Hippocampal formation (tissue), 2 donors: ENCODE measurements around the gene MYL7.

ENCODE experiments used
- DNase-seq, 2 donors: peaks; one replicate each; lab custom pipeline; 2025; lab: John Stamatoyannopoulos, UW

MYL7 gene

DNA sequence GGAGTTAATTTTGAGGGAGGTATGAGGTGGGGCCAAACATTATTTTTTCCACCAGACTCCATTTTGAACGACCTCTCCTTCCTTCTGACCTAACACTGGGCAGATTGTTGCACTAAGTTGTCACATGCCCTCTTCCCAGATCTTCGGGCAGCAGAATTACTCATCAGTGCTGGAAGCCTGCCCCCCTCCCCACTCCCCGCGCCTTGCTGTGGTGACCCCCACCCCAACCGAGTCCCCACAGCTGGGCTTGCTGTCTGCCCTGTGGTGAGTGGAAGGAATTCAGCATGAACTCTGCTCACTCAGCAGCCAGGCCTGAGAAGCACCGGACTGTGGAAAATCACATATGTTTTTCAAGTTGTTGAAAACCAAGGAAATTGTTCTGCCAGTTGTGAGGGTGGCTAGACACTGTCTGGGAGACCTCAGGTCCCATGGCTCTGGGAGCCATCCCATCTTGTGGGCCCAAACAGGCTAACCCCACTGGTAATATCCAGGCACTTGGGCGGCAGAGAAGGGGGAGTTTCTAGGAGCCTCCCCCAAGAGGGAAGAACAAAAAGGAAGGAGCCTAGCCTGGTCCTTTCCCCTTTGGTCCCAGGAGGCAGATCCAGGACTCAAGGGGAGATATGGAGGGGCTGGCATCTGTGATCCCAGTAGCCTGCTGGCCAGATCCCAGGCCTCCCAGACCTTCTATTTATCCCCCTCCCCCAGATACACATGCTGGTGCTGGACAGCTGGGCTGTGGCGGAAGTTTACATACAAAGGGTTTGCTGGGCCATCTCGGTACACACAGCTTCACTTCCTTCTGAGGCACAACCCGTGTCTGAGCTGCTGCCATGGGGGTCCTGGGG lies 40.5 kb downstream of the MYL7 start:
- DNase-seq = no peak

DNA sequence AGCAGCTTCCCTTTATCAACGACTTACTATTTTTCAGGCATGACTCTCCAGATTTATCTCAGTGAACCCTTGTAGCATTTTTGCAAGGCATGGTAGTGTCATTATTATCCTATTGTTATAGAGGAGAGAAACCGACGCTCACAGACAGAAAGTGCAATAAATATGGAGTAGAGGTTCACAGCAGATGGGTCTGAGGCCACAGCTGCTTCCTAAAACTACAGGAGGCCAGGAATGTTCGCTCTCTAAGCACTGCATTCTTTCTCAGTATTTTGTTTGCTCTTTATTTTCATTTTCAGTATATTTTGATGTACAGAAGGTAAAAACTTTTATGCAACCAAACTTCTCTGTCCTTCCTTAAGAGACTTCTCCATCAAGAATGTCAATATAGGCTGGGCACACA lies 41.5 kb downstream of the MYL7 start:
- no peak for DNase-seq

DNA sequence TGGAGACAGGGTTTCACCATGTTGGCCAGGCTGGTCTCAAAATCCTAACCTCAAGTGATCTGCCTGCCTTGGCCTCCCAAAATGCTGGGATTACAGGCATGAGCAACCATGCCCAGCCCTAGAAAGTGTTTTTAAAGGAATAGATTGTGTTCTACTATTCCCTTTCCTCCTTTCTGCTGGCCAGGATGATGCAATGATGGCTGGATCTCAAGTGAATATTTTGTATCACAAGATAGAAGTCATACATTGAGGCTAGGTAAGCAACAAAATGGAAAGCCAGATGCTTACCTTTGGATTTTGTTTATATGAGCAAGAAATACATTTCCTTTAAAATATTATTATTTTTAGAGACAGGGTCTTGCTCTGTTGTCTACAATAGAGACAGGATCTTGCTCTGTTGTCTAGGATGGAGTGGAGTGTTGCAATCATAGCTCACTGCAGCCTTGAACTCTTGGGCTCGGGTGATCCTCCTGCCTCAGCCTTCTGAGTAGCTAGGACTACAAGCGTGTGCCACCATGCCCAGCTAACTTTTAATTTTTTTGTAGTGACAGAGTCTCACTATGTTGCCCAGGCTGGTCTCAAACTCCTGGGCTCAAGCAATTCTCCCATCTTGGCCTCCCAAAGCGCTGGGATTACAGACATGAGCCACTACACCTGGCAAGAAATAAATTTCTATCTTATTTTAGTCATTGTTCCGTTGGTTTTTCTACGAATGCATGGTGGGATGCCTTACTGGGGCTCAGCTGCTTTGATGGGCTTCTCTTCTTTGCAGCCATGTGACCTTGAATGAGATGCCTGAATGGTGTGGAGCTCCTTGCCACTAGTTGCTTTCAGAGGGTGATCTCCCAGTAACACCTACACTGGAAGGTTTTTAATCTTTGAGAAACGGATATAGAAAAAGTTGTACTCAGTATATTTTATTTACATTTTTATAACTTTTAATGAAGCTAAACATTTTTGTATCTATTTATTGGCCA lies 42.8 kb downstream of the MYL7 start:
- DNase-seq = no peak

DNA sequence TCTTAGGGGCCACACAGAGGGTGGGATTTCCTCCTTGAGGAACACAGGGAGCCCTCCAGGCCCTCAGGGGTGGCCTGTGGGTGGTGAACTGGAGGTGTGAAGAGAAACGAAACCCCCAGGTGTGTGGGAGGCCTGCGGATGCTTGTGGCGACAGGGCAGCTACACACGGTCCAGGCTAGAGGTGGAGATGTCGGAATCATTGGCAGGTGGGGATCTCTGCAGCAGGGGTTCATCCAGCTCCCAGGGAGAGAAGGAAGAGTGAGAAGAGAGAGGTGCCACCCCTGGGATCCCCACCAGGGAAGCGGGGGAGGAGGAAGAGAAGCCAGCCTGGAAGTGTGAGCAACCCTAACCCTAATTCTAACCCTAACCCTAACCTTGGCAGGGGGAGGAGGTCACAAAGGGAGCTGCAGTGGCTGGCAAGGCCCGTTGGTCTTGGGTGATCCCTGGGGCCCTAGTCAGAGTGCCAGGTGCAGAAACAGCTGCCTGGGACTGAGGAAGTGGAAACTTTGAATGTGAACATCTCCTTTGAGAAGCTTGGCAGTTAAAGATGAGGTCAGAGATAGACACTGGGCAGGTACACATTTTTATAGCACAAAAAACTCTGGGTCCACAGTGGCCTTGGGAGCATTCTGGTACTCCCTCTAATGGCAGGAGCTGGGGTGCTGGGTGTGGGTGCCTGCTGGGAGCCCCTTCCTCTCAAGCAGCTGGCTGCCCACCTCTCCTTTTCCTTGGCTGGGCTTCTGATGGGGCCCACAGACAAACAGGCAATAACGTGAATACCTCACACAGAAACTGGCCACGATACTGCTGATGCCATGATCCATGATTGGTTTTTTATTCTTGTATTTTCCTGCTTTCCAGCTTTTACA lies 43.8 kb downstream of the MYL7 start:
- no peak for DNase-seq

DNA sequence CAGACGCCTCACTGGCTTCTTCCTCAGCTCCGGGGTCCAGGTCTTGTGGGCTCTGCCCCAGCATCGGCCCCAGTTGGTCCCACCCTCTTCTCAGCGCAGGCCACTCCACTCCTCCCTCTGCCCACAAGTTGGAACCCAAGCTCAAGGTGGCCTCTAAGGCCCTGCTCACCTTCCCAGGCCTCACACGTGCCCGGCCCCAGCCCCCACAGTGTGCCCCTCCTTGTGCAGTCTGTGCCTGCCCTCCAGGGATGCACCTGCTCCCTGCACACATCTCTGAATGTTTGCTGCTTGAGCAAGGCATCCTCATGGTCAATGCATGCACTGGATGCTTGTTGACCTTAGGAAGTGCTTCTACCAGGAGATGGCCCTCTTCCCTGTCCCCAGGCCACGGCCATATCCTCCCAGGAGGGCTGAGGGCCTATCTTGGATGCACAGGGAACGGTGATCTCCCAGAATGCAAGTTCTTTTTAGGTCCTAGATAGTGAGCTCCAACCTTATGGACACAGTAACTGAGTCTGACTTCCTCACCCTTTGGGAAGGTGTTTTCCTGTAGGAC lies 44.7 kb downstream of the MYL7 start:
- no peak for DNase-seq

DNA sequence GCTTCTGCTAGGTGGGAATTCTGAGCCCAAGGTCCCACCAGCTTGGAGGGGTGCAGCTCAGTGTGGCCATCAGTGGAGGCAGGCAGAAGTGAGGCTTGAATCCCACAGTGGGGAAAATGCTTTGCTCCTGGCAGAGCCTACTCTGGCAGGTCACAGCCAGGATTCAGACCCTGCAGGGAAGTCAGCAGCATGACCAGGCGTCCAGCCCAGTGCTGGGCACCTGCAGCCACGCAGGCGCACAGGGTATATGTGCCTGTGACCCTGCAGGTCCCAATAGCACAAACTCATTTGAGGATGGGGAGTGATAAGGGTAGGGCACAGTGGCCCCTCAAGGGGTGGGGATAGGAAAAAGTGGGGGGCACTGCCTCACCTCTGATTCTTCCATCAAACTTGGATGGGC lies 45.4 kb downstream of the MYL7 start:
- no peak for DNase-seq

DNA sequence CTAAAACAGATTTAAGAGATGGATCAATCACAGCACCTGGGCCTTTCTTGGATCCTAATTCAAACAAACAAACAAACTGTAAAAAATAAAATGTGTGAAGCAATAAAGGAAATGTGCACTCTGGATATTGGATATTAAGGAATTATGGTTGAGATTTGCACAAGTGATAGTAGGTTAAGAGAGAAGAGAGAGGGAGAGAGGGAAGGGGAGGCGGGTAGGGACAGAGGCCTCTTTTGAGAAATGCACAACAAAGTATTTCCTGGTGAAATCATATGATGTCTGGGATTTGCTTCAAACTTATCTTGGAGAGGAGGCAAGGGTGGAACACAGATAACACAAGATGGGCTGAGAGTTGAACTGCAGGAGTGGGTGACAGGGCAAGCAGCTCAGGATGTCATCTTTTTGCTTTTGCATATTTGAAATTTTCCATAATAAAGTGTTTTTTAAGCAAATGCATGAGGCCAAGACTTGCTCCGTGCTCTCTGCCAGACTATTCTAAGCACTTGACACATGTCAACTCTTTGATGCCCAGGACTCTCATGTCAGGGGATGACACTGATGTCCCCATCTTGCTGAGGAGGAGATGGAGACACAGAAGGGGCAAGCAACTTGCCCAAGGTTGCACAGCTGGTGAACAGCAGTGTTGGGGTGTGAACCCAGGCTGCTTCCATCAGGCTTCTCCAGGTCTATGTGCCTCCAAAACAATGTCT lies 46.1 kb downstream of the MYL7 start:
- no peak for DNase-seq

DNA sequence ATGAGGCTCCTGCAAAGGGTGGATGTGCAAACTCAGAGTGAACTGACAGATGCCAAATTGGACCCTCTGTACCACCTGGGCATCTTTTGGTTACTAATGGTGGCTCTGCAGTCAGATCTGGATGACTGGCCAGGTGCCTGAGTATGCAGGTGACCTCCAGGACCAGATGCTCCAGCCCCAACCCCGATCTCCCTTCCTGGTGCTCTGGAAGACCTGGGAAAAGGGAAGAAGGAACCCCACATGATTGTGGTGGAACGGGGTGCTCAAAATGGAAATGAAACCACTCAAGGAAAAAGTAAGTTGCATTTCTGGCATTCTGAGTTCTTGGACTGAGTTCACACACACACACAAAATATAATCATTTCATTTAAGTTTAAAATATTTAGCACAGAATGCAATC lies 46.8 kb downstream of the MYL7 start:
- DNase-seq = no peak

DNA sequence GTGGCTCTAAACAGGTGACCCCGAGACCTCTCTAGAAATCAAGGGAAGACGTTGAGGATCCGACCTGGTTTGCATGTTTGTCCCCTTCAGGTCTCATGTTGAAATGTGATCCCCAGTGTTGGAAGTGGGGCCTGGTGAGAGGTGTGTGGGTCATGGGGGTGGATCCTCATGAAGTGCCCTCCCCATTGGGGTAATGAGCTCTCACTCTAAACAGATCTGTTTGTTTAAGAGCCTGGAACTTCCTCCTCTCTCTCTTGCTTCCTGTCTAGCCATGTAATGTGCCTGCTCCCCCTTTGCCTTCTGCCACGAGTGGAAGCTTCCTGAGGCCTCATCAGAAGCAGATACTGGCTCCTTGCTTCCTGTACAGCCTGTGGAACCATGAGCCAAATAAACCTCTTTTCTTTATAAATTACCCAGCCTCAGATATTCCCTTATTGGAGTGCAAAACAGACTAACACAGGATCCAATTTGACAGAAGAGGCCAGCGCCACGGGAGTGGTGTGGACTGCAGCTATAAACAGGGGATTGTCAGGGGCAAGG lies 48.0 kb downstream of the MYL7 start:
- no peak for DNase-seq
